ENCODE results near the gene CAPN15. TPM values are rescaled to one million over a fixed set of nuclear protein-coding genes. Genes with fewer than 3 reads are reported as not detected.

The CAPN15 gene
- total and polyA plus RNA-seq, 9 of the 15 experiments (the other 6 are each of a cell fraction or from before 2014, with no cell fraction given): 0.62 to 111 (median 14.2) TPM

DNA sequence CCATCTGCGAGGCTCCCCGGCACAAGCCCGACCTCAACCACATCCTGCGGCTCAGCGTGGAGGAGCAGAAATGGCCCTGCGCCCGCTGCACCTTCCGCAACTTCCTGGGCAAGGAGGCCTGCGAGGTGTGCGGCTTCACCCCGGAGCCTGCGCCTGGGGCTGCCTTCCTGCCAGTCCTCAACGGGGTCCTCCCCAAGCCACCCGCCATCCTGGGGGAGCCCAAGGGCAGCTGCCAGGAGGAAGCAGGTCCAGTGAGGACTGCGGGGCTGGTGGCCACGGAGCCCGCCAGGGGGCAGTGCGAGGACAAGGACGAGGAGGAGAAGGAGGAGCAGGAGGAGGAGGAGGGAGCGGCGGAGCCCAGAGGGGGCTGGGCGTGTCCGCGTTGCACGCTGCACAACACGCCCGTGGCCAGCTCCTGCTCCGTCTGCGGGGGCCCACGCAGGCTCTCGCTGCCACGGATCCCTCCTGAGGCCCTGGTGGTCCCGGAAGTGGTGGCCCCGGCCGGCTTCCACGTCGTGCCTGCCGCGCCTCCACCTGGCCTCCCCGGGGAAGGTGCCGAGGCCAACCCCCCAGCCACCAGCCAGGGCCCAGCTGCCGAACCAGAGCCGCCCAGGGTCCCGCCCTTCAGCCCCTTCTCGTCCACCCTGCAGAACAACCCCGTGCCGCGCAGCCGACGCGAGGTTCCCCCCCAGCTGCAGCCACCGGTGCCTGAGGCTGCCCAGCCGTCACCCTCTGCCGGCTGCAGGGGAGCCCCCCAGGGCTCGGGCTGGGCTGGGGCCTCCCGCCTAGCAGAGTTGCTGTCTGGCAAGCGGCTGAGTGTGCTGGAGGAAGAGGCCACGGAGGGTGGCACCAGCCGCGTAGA, 19.6 kb downstream of the CAPN15 start:
- no peaks in the 10 kb centered on the region for H3K27me3 ChIP-seq (ENCODE audit: control insufficient read depth in 2 of 2, insufficient read depth in 2 of 2, low read length in 2 of 2)
- peaks cover 72% of the 10 kb centered on the region; the same call in 1 of the 3 replicates for H3K36me3 ChIP-seq (ENCODE audit: control insufficient read depth, insufficient read depth, low read length)
- H3K4me1 ChIP-seq (replicated peaks in 1 of 2; ENCODE audit: control insufficient read depth in 2 of 2, insufficient read depth in 2 of 2, low read length in 2 of 2): peaks cover 0 to 60% of the 10 kb centered on the region in 2 experiments; a peak in 3 of 5 replicates
- peaks cover 58% of the 10 kb centered on the region for H3K79me2 ChIP-seq (ENCODE audit: control insufficient read depth, insufficient read depth, low read length)
- FAIRE-seq (peak; percentile 66), DNase-seq (ENCODE audit: extremely low read depth in 1 of 4, low spot score in 3 of 4) (peak; percentile 46 to 63 (median 57)), ATAC-seq (peak; percentile 93)
- in situ Hi-C loops (cut with MboI) (no loop called here), intact Hi-C loops (cut with micrococcal nuclease) (no loop called here)
- no peaks in the 10 kb centered on the region for H3K9me3 ChIP-seq (replicated peaks; ENCODE audit: control insufficient read depth, insufficient read depth, low read depth, low read length)
- 0 out of 2 replicates have a peak, but pooled peaks cover 7% of the 10 kb centered on the region for H4K20me1 ChIP-seq (replicated peaks; ENCODE audit: control insufficient read depth, insufficient read depth, low read length)
- WGBS (ENCODE audit: insufficient coverage, low coverage, missing lambda C conversion rate): 82% methylated on average over 11 of the region's 60 CpGs
- no peaks in the 10 kb centered on the region for H3K9me1 ChIP-seq (ENCODE audit: control insufficient read depth, insufficient read depth, low read length)
- ChIA-PET POLR2A (interaction anchor here (1.0 kb wide), 1 partner anchor 30 kb away, joined by 3 read pairs; no protein-coding TSS in a partner anchor), CTCF (ENCODE audit: low intra/inter-chr PET ratio) (no interaction called here)
- H3K4me2 ChIP-seq (ENCODE audit: insufficient read depth, low read length): no peak overlapping the region
- TSS peak; percentile 23 for BruUV-seq (replicated peaks)
- no peak overlapping the region for H3K4me3 ChIP-seq
- 0 out of 4 replicates have a peak overlapping the region, but pooled peaks of 1 of the 2 experiments have one; percentile 61 for H3K9ac ChIP-seq (ENCODE audit: insufficient read depth in 1 of 2, low read depth in 2 of 2, low read length in 2 of 2)
- no peak overlapping the region for H3K27ac ChIP-seq (ENCODE audit: extremely low read depth, low read depth, low read length)
- no peak overlapping the region for H2AFZ ChIP-seq (ENCODE audit: low read depth, low read length)
- TF ChIP-seq TEAD1 (CRISPR knock-in tag; IDR thresholded peaks at IDR 0.05): no peak
- no peak for TF ChIP-seq PTRF (tag; IDR thresholded peaks at IDR 0.05)
- TF ChIP-seq STAT5A (IDR thresholded peaks at IDR 0.05; ENCODE audit: borderline replicate concordance, low read length): no peak
- TF ChIP-seq ILK (tag; IDR thresholded peaks at IDR 0.05; ENCODE audit: borderline replicate concordance, low read depth): no peak
- no peak for TF ChIP-seq SMARCA5 (IDR thresholded peaks at IDR 0.05)
- no peak for TF ChIP-seq MCM5 (IDR thresholded peaks at IDR 0.05; ENCODE audit: low read depth)
- peak; percentile 40 for TF ChIP-seq SMC3 (conservative IDR thresholded peaks at IDR 0.05; ENCODE audit: insufficient read depth, low read depth, low read length)
- TF ChIP-seq SNIP1 (IDR thresholded peaks at IDR 0.05; ENCODE audit: low read depth): no peak
- no peak for TF ChIP-seq ZNF583 (CRISPR knock-in tag; IDR thresholded peaks at IDR 0.05)
- TF ChIP-seq RBM39 (optimal IDR thresholded peaks at IDR 0.05; ENCODE audit: low read depth, low read length): no peak
- TF ChIP-seq SETDB1 (IDR thresholded peaks at IDR 0.05; ENCODE audit: low read length): no peak
- no peak for TF ChIP-seq POLR2H (tag; IDR thresholded peaks at IDR 0.05; ENCODE audit: low read depth)
- TF ChIP-seq, protein P1, sequence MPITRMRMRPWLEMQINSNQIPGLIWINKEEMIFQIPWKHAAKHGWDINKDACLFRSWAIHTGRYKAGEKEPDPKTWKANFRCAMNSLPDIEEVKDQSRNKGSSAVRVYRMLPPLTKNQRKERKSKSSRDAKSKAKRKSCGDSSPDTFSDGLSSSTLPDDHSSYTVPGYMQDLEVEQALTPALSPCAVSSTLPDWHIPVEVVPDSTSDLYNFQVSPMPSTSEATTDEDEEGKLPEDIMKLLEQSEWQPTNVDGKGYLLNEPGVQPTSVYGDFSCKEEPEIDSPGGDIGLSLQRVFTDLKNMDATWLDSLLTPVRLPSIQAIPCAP (CRISPR knock-in tag; IDR thresholded peaks at IDR 0.05; ENCODE audit: borderline replicate concordance): no peak
- TF ChIP-seq ZNF263 (CRISPR knock-in tag; IDR thresholded peaks at IDR 0.05; ENCODE audit: borderline replicate concordance): peak; percentile 100
- no peak for TF ChIP-seq ZFP30 (CRISPR knock-in tag; IDR thresholded peaks at IDR 0.05; ENCODE audit: borderline replicate concordance)

Data from K562 (cell line).